ENCODE measurements around the gene HMG20A.

HMG20A gene

DNA sequence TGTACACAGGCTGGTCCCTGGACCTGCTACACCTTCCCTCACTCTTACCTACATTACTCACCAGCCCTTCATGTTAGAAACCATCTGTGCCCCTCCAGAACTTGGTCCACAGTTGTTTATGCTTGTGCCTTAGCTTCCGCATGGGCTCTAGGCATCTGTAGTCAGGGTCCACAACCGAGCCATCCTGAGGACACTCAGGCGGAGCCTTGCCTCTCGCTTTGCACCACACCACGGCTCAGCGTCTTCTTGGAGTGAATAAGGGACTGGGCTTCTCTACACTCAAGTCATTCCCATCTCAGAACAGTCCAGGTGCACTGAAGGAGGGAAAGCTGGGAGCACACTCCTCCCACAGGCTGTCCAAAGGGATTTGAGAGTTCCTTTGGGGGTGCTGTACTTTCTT, 97.8 kb downstream of the HMG20A start:
- no peak for DNase-seq (ENCODE audit: low spot score)

- DNase-seq (ENCODE audit: low spot score): no peak
Observed at GRCh38 chr15:77519540-77519939, 98.9 kb downstream of the HMG20A start.

DNA sequence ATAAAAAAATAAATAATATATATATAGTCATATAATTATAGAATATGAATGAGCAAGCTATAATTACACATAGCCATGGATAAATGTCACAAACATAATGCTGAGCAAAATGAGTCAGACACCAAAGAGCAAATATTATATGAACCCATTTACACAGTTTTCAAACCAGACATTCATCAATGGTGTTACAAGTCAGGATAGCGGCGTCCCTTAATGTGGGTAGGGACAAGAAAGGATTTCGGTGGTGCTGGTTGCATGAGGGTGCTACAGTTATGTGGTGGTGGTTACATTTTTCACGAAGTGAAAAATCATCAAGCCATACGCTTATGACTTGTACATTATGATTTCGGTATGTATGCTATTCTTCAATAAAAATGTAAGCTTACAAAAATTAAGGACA, 100.5 kb downstream of the HMG20A start:
- DNase-seq (ENCODE audit: low spot score): no peak

DNA sequence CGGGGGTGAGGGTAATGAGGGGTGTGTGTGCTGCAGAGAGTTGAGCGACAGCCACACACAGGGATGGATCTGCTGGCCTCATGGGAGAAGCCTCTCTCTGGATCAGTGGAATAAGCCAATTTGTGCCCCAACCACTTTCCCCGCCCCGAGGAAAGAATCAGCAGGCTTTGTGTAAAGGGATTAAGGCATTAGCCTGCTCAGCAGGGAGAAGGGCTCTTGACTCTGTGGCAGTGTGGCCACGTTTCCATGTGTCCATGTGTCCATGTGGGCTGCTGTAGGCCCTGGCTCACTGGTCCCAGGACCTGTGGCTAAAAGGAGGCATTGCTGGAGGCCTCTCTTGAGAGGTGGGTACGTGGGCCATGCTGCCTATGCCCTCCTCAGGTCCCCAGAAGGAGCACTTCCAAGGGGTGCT, 104.7 kb downstream of the HMG20A start:
- DNase-seq (ENCODE audit: low spot score): no peak

- no peak for DNase-seq (ENCODE audit: low spot score)
Observed at GRCh38 chr15:77525907-77526594, 105.4 kb downstream of the HMG20A start.

DNA sequence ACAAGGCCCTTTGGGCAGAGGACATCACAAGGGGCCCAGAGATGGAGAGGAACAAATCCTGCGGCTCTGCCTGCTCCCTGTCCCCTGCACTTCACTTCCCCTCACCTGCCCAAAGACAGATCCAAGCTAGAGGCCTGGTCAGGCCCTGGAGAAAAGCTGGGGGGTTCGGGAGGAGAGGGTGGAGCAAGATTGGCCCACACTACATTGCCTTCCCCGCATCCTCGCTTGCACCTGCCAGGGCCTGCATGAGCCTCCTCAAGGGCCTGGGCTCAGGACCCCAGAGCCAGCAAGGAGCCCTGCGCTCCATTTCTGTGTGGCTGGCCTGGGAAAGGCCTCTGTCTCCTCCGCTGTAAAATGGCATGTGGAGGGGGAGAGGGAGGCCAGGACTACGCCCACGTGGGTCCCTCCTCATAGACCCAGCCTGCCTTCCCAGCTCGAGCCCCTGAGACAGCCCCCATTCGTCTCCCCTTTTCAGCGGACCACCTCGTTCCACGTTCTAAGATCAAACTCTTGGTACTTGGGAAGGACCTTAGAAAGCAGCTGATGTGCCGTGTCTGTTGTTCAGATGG, 106.0 kb downstream of the HMG20A start:
- DNase-seq (ENCODE audit: low spot score): no peak

- no peak for DNase-seq (ENCODE audit: low spot score)
Observed at GRCh38 chr15:77527164-77527778, 106.6 kb downstream of the HMG20A start.

DNA sequence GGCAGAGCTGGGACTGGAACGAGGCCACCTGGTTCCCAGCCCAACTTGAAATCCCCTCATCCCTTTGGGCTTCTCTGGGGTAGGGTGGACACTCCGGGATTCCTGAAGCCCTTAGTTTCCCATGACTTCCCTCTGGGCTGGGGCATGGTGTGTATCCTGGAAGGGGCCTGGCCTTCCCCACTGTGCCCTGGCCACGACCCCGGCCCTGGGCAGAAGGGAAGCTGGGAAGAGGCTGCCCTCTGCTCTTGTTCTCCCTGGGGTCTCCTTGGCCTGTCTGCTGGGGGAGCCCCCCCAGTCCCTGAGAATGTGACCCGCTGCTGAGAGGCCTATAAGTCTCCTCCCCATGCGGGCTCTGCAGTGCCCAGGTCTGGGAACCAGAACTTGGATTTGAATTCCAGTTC, 107.1 kb downstream of the HMG20A start:
- DNase-seq (ENCODE audit: low spot score): no peak

GRCh38 chr15:77528290-77528967, 107.7 kb downstream of the HMG20A start:
- no peak for DNase-seq (ENCODE audit: low spot score)

- no peak for DNase-seq (ENCODE audit: low spot score)
Observed at GRCh38 chr15:77528968-77529319, 108.3 kb downstream of the HMG20A start.

GRCh38 chr15:77529394-77530159, 108.9 kb downstream of the HMG20A start:
- DNase-seq (ENCODE audit: low spot score): no peak

GRCh38 chr15:77530576-77530975, 109.9 kb downstream of the HMG20A start:
- DNase-seq (ENCODE audit: low spot score): no peak

DNA sequence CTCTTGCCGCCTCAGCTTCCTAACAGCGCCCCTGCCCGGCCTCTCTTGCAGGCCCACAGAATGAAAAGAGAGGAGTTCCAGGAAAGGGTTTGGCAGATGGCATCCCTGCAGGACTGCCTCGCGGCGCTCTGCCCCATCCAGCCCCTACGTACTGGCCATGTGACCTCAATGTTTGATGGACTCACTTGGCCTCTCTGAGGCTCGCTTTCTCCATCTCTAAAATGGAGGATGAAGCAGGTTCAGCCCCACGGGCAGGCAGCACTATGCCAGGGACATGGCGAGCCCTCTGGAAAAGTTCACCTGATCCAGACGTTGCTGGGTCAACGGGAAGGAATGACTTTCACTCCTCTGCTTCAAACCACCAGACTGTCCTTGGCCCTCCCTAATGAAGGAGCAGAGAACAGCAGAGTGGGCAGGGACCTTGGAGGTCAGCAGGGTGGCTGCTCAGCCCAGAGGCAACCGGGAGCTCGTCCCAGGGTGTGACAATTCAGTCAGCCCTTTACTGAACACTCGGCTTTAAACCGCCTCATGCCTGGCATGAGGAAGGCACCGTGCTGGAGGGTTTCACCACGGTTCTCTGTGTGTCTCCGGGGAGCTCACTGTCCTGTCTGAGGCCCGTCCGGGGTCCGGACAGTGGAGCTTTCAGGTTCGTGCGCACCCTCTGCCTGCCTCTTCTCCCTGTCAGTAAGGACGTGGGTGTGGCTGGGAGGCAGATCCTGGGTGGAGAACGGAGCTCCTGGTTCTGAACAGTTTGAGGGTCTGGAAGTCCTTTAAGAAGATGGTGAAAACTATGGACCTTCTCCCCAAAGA, 110.7 kb downstream of the HMG20A start:
- DNase-seq (ENCODE audit: low spot score): no peak

DNA sequence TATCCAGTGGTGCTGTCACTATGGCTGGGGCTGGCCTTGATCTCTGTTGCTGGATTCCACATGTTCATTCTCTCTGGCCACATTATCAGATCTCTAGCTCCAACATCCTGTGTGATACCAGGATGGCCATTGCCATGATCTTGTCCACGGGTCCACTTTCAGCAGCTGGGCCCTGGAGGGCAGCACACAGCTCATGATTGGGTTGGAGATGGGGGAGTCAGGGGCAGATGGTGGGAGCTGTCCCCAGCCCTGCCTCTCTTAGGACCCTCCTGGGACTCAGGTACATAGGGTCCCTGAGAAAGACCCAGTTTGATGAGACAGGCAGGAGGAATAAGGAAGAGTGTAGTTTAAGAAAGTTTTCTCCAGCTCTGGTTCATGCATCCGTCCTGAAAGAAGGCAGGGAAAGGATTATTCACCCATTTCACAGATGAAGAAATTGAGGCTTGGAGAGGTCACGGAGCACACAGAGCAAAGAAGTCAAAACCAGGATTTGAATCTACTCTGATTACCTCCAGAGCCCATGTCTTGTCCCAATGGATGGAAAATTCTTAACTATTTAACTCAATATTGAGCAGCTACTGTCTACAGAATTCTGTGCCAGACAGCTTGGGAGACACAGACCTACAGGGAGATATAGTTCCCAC, 111.5 kb downstream of the HMG20A start:
- DNase-seq (ENCODE audit: low spot score): no peak

DNA sequence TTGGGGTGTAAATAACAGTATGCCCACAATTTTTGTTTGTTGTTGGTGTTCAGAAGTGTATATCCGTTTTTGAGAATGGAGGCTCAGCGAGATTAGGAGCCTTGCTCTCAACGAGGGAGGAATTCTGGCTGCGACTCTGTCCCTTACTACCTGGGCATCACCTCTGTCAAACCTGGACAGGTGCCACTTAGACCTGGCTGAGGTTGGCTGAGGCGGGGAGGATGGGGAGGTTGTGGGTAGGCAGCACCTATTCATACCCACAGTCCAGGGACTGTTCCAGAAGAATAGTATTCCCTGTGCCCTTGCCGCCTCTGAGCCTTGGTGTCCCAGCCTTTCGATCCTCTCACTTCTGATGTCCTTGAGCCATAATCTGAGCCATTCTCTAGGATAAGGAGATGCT, 112.2 kb downstream of the HMG20A start:
- no peak for DNase-seq (ENCODE audit: low spot score)

DNA sequence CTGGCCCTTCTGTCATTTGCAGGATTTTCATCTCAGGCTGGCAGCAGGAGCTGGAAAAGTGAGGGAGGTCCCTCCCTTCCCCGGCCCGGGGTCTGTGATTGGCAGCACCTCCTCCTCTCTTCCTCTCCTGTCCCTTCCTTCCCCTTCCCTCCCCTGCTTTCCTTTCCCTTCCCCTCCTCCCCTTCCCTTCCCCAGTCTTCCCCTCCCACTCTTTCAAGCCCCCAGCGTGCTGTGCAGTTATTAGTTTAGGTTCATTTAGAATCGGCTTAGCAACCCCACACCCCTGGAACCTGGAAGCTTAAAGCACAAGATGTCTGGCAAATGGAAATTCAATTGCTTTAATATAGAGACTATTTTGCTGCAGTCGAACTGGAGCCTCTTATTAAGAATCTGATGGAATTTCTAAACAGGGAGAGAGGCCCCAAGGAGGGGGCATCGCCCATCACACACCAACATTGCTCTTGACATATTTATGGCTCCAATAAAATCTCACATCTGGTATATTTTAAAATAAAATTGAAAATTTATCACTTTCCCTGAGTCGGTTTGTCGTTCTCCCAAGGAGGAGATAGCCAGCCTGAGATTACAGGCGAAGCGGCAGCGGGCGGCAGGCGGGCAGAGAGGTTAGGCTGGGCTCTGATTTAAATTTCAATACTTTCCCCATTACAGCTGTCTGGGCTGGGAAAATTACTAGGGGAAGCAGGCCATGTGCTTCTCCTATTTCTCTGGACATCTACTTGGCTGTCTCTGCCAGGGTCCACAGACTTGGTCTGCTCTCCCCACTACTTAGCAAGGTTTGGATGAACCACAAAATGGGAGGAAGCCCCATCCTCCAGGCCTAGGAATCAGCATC, 113.1 kb downstream of the HMG20A start:
- peak; percentile 33 for DNase-seq (ENCODE audit: low spot score)
